Activated CD4-positive, alpha-beta T cell treated with anti-CD3 and anti-CD28 coated beads, Interleukin-2, Interleukin-6, amounts not matched to agents 100 ng/mL and 50 ng/mL, durations not matched to agents 16 hours and 8 hours (primary cell): ENCODE measurements around the gene PGBD5.

ENCODE experiments used
- DNase-seq: peaks from one replicate; pipeline ENCODE4 v3.0.0-alpha.2; 2020

PGBD5 gene

GRCh38 chr1:230320804-230321203 is 105.3 kb downstream of the PGBD5 start:
- DNase-seq: no peak

- DNase-seq: no peak
These were observed 107.0 kb downstream of the PGBD5 start for GRCh38 chr1:230319014-230319747.

- DNase-seq: no peak
These were observed 108.0 kb downstream of the PGBD5 start for GRCh38 chr1:230317823-230318819.

GRCh38 chr1:230316864-230317745 is 109.0 kb downstream of the PGBD5 start:
- no peak for DNase-seq

- no peak for DNase-seq
These were observed 111.0 kb downstream of the PGBD5 start for GRCh38 chr1:230315099-230315498.

- DNase-seq: no peak
These were observed 112.0 kb downstream of the PGBD5 start for GRCh38 chr1:230314142-230314470.

GRCh38 chr1:230313453-230314141 is 112.5 kb downstream of the PGBD5 start:
- no peak for DNase-seq

- DNase-seq: no peak
These were observed 113.5 kb downstream of the PGBD5 start for GRCh38 chr1:230312676-230313075.

GRCh38 chr1:230310381-230311163 is 115.6 kb downstream of the PGBD5 start:
- DNase-seq: peak; percentile 69

- DNase-seq: no peak
These were observed 116.4 kb downstream of the PGBD5 start for GRCh38 chr1:230309646-230310177.

- no peak for DNase-seq
These were observed 117.3 kb downstream of the PGBD5 start for GRCh38 chr1:230308821-230309220.

- DNase-seq: no peak
These were observed 118.1 kb downstream of the PGBD5 start for GRCh38 chr1:230308039-230308438.

GRCh38 chr1:230307213-230307612 is 118.9 kb downstream of the PGBD5 start:
- no peak for DNase-seq

- peak; percentile 72 for DNase-seq
These were observed 120.0 kb downstream of the PGBD5 start for GRCh38 chr1:230306169-230306568.

GRCh38 chr1:230303822-230304221 is 122.3 kb downstream of the PGBD5 start:
- DNase-seq: peak; percentile 31

GRCh38 chr1:230303069-230303468 is 123.1 kb downstream of the PGBD5 start:
- DNase-seq: no peak

GRCh38 chr1:230301822-230302221 is 124.3 kb downstream of the PGBD5 start:
- no peak for DNase-seq

- no peak for DNase-seq
These were observed 124.8 kb downstream of the PGBD5 start for GRCh38 chr1:230301322-230301721.

- DNase-seq: no peak
These were observed 125.5 kb downstream of the PGBD5 start for GRCh38 chr1:230300322-230301301.
